SK-N-SH treated with all-trans-retinoic acid at 6 μM for 48 hours (cell line): ENCODE data around the gene TBC1D2B.
"Not testable (repeated sequence)": the region's sequence is repeated elsewhere in the genome, so short reads cannot be mapped to it uniquely, and the experiment has no call there.

ENCODE experiments used
- ATAC-seq: fragments of 200-7000 bp; cut with Tn5 transposase; 3 replicates; pipeline ENCODE4 v1.9.1; 2020; ENCODE audit warnings: mild to moderate bottlenecking, moderate library complexity
- BACH2 ChIP-seq: fragments of 250-450 bp; sonication (Bioruptor Pico); IDR thresholded peaks from 2 replicates; pipeline ENCODE4 v1.9.0; 2021; ENCODE audit warnings: mild to moderate bottlenecking, borderline replicate concordance
- CSDC2 ChIP-seq: fragments of 250-450 bp; sonication (Bioruptor Pico); IDR thresholded peaks from 2 replicates; pipeline ENCODE4 v1.5.0; 2020; ENCODE audit warnings: mild to moderate bottlenecking, moderate library complexity
- ESRRG ChIP-seq: fragments of 250-450 bp; sonication (Bioruptor Pico); IDR thresholded peaks from 2 replicates; pipeline ENCODE4 v1.6.1; 2021; ENCODE audit warnings: mild to moderate bottlenecking
- ISL1 ChIP-seq: fragments of 250-450 bp; sonication (Bioruptor Pico); IDR thresholded peaks from 2 replicates; pipeline ENCODE4 v2.1.2; 2022; ENCODE audit warnings: mild to moderate bottlenecking, moderate library complexity
- OSR1 ChIP-seq: fragments of 250-450 bp; sonication (Bioruptor Pico); IDR thresholded peaks from 2 replicates; pipeline ENCODE4 v1.8.0; 2022; ENCODE audit warnings: moderate library complexity, mild to moderate bottlenecking, inconsistent platforms
- PPARA ChIP-seq: fragments of 250-450 bp; sonication (Bioruptor Pico); IDR thresholded peaks from 2 replicates; pipeline ENCODE4 v1.5.0; 2020; ENCODE audit warnings: mild to moderate bottlenecking, borderline replicate concordance
- RARB ChIP-seq: fragments of 250-450 bp; sonication (Bioruptor Pico); IDR thresholded peaks from 2 replicates; pipeline ENCODE4 v1.8.0; 2021; ENCODE audit warnings: mild to moderate bottlenecking, moderate library complexity
- TCF4 ChIP-seq: fragments of 250-450 bp; sonication (Bioruptor Pico); IDR thresholded peaks from 2 replicates; pipeline ENCODE4 v1.8.0; 2021; ENCODE audit warnings: mild to moderate bottlenecking, moderate library complexity, borderline replicate concordance
- TOX ChIP-seq: fragments of 250-450 bp; sonication (Bioruptor Pico); IDR thresholded peaks from 2 replicates; pipeline ENCODE4 v1.8.0; 2021; ENCODE audit warnings: mild to moderate bottlenecking, moderate library complexity, borderline replicate concordance
- ZC3H10 ChIP-seq: fragments of 250-450 bp; sonication (Bioruptor Pico); IDR thresholded peaks from 2 replicates; pipeline ENCODE4 v1.5.1; 2021; ENCODE audit warnings: mild to moderate bottlenecking, moderate library complexity
- ZFP3 ChIP-seq: fragments of 250-450 bp; sonication (Bioruptor Pico); IDR thresholded peaks from 2 replicates; pipeline ENCODE4 v1.5.0; 2020; ENCODE audit warnings: mild to moderate bottlenecking, moderate library complexity
- ZFP30 ChIP-seq: fragments of 450-650 bp; formaldehyde crosslinking; IDR thresholded peaks from 2 replicates; pipeline ENCODE4 v1.5.0; 2022; ENCODE audit warnings: mild to moderate bottlenecking, moderate library complexity
- ZNF565 ChIP-seq: fragments of 450-650 bp; formaldehyde crosslinking; conservative IDR thresholded peaks from 2 replicates; pipeline ENCODE4 v1.5.0; 2020; ENCODE audit warnings: low read depth, mild to moderate bottlenecking, moderate library complexity
- ZNF70 ChIP-seq: fragments of 450-650 bp; formaldehyde crosslinking; IDR thresholded peaks from 2 replicates; pipeline ENCODE4 v1.5.0; 2020; ENCODE audit warnings: mild to moderate bottlenecking, moderate library complexity
- ZNF8 ChIP-seq: fragments of 450-650 bp; formaldehyde crosslinking; IDR thresholded peaks from 2 replicates; pipeline ENCODE4 v1.5.0; 2020; ENCODE audit warnings: mild to moderate bottlenecking, moderate library complexity
- TF ChIP-seq, protein P1 (sequence below): fragments of 250-450 bp; sonication (Bioruptor Pico); IDR thresholded peaks from 2 replicates; pipeline ENCODE4 v1.5.0; 2020; ENCODE audit warnings: mild to moderate bottlenecking, moderate library complexity
- TF ChIP-seq, protein P2 (sequence below): fragments of 250-450 bp; sonication (Bioruptor Pico); IDR thresholded peaks from 2 replicates; pipeline ENCODE4 v1.5.1; 2021; ENCODE audit warnings: mild to moderate bottlenecking, moderate library complexity
- TF ChIP-seq, protein P3 (sequence below): fragments of 250-450 bp; sonication (Bioruptor Pico); IDR thresholded peaks from 2 replicates; pipeline ENCODE4 v1.8.0; 2020; ENCODE audit warnings: mild to moderate bottlenecking, moderate library complexity, borderline replicate concordance
- TF ChIP-seq, protein P4 (sequence below): fragments of 250-450 bp; sonication (Bioruptor Pico); IDR thresholded peaks from 2 replicates; pipeline ENCODE4 v1.5.1; 2020; ENCODE audit warnings: low read depth, mild to moderate bottlenecking, moderate library complexity

Gene TBC1D2B

DNA sequence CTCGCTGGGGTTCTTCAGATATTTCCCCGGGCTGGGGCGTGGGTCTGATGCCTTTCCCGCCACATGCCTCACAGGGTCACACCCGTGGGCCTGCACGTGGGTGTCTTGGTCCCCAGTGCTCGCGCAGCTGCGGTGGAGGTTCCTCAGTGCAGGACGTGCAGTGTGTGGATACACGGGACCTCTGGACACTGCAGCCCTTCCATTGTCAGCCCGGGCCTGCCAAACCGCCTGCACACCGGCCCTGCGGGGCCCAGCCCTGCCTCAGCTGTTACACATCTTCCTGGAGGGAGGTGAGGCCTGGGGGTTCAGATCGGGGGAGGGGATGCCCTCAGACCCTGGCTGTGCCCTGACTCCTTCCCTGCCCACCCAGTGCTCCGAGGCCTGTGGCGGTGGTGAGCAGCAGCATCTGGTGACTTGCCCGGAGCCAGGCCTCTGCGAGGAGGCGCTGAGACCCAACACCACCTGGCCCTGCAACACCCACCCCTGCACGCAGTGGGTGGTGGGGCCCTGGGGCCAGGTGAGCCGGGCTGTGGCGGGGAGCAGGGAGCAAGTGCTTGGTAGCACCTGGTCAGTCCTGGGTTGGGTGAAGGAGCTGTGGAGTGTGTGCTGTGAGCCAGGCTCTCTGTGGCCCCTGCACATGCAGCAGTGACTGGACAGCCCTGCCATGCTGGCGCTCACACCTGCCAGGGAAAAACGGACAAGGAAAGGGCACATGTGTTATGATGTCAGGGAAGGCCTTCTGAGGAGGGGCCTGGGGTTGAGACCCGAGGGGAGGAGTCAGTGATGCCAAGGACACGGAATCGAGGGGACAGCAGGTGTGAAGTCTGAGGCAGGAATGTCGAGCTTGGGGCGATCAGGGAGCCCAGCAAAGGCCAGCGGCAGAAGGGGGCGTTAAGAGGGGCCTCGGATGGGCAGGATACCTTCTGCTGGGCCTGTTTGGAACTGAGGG, 88.9 kb downstream of the TBC1D2B start:
- ATAC-seq: no peak

DNA sequence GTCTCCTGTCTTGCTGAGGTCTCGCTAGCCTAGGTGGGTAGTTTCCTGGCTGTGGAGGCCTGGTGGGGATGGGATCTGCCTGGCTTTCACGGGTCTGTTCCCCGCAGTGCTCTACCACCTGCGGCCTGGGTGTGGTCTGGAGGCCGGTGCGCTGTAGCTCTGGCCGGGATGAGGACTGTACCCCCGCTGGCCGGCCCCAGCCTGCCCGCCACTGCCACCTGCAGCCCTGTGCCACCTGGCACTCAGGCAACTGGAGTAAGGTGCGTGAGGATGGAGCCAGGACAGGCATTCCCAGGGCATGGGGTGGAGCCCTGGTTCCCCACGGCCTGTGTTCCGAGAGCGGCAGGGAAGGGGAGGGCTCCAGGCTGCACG, 89.8 kb downstream of the TBC1D2B start:
- ATAC-seq: not testable (repeated sequence)

More for the DNA sequence above, 88.9 kb downstream of the TBC1D2B start:
- no peak for TF ChIP-seq ESRRG (CRISPR knock-in tag)
- TF ChIP-seq PPARA (CRISPR knock-in tag): no peak
- TF ChIP-seq ZFP30 (CRISPR knock-in tag): no peak
- no peak for TF ChIP-seq CSDC2 (CRISPR knock-in tag)
- TF ChIP-seq ZNF565 (CRISPR knock-in tag): no peak
- no peak for TF ChIP-seq ZFP3
- TF ChIP-seq ZNF8 (CRISPR knock-in tag): no peak
- TF ChIP-seq ZC3H10 (CRISPR knock-in tag): no peak
- TF ChIP-seq OSR1: no peak
- TF ChIP-seq BACH2 (CRISPR knock-in tag): no peak
- TF ChIP-seq, protein P1, sequence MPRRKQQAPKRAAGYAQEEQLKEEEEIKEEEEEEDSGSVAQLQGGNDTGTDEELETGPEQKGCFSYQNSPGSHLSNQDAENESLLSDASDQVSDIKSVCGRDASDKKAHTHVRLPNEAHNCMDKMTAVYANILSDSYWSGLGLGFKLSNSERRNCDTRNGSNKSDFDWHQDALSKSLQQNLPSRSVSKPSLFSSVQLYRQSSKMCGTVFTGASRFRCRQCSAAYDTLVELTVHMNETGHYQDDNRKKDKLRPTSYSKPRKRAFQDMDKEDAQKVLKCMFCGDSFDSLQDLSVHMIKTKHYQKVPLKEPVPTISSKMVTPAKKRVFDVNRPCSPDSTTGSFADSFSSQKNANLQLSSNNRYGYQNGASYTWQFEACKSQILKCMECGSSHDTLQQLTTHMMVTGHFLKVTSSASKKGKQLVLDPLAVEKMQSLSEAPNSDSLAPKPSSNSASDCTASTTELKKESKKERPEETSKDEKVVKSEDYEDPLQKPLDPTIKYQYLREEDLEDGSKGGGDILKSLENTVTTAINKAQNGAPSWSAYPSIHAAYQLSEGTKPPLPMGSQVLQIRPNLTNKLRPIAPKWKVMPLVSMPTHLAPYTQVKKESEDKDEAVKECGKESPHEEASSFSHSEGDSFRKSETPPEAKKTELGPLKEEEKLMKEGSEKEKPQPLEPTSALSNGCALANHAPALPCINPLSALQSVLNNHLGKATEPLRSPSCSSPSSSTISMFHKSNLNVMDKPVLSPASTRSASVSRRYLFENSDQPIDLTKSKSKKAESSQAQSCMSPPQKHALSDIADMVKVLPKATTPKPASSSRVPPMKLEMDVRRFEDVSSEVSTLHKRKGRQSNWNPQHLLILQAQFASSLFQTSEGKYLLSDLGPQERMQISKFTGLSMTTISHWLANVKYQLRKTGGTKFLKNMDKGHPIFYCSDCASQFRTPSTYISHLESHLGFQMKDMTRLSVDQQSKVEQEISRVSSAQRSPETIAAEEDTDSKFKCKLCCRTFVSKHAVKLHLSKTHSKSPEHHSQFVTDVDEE: no peak
- TF ChIP-seq ISL1 (CRISPR knock-in tag): no peak
- TF ChIP-seq ZNF70 (CRISPR knock-in tag): no peak
- TF ChIP-seq, protein P2, sequence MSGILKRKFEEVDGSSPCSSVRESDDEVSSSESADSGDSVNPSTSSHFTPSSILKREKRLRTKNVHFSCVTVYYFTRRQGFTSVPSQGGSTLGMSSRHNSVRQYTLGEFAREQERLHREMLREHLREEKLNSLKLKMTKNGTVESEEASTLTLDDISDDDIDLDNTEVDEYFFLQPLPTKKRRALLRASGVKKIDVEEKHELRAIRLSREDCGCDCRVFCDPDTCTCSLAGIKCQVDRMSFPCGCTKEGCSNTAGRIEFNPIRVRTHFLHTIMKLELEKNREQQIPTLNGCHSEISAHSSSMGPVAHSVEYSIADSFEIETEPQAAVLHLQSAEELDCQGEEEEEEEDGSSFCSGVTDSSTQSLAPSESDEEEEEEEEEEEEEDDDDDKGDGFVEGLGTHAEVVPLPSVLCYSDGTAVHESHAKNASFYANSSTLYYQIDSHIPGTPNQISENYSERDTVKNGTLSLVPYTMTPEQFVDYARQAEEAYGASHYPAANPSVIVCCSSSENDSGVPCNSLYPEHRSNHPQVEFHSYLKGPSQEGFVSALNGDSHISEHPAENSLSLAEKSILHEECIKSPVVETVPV: no peak
- TF ChIP-seq, protein P3, sequence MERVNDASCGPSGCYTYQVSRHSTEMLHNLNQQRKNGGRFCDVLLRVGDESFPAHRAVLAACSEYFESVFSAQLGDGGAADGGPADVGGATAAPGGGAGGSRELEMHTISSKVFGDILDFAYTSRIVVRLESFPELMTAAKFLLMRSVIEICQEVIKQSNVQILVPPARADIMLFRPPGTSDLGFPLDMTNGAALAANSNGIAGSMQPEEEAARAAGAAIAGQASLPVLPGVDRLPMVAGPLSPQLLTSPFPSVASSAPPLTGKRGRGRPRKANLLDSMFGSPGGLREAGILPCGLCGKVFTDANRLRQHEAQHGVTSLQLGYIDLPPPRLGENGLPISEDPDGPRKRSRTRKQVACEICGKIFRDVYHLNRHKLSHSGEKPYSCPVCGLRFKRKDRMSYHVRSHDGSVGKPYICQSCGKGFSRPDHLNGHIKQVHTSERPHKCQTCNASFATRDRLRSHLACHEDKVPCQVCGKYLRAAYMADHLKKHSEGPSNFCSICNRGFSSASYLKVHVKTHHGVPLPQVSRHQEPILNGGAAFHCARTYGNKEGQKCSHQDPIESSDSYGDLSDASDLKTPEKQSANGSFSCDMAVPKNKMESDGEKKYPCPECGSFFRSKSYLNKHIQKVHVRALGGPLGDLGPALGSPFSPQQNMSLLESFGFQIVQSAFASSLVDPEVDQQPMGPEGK: no peak
- no peak for TF ChIP-seq RARB (CRISPR knock-in tag)
- TF ChIP-seq TCF4: no peak
- TF ChIP-seq, protein P4, sequence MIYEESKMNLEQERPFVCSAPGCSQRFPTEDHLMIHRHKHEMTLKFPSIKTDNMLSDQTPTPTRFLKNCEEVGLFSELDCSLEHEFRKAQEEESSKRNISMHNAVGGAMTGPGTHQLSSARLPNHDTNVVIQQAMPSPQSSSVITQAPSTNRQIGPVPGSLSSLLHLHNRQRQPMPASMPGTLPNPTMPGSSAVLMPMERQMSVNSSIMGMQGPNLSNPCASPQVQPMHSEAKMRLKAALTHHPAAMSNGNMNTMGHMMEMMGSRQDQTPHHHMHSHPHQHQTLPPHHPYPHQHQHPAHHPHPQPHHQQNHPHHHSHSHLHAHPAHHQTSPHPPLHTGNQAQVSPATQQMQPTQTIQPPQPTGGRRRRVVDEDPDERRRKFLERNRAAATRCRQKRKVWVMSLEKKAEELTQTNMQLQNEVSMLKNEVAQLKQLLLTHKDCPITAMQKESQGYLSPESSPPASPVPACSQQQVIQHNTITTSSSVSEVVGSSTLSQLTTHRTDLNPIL (CRISPR knock-in tag): no peak
- TF ChIP-seq TOX (CRISPR knock-in tag): no peak
- TF ChIP-seq, all 23 proteins: peak for 0

DNA sequence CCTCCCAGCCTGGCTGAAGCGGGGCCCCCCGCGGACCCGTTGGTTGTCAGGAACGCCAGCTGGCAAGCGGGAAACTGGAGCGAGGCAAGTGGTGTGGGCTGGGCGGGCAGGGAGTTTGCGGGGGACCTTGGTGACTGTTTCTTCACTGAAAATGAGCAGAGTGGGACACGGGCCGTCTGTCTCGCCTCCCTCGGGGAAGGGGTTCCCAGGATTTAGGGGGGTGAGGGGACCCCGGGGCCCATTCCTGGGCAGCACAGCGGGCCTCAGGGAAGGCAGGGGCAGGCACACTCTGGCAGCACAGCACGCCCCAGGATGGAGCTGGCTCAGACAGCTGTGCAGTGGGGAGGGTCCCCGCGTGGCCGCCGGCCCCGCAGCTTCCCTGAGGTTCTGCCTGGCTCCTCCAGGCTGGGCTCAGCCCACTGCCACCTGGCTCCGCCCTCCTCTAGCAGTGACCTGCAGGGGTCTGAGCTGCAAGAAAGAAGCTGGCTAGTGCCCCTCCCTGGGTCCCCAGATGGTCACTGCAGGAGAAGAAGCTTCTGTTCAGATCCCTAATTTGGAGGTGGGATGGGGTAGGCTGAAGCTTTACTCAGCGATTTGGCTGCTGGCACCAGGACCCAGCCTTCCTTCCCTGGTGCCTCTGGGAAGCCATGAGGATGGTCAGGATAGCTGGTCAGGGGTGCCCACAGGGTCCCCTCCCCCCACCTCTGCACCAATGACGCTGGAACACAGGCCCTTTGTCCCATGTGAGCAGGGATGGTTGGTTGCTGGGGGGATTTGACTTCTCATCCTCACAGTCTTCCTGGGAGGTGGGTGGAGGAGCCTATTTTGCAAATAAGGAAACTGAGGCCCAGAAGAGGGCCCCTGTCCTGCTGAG, 90.4 kb downstream of the TBC1D2B start:
- ATAC-seq: no peak
- TF ChIP-seq, protein P2: no peak
- TF ChIP-seq, protein P1: no peak
- TF ChIP-seq RARB (CRISPR knock-in tag) (no peak), ISL1 (CRISPR knock-in tag) (no peak), ZNF70 (CRISPR knock-in tag) (no peak), ZNF8 (CRISPR knock-in tag) (no peak), CSDC2 (CRISPR knock-in tag) (no peak), ZC3H10 (CRISPR knock-in tag) (no peak)
